Neural progenitor cell (in vitro differentiated cells): ENCODE measurements around the gene PPP1R3G. TPM values are rescaled to one million over a fixed set of nuclear protein-coding genes. Genes with fewer than 3 reads are reported as not detected.

ENCODE experiments used
- DNase-seq: peaks from one replicate; pipeline ENCODE4 v3.0.0-alpha.2; 2016; ENCODE audit warnings: low spot score
- H2AFZ ChIP-seq: fragments of 200-600 bp; sonication (generic); replicated peaks from 2 replicates; pipeline ENCODE4 v1.6.1; 2016; ENCODE audit warnings: antibody characterized with exemption
- H3F3A ChIP-seq: fragments of 200-600 bp; sonication (generic); 2 replicates; pipeline ENCODE4 v1.6.1; 2016; ENCODE audit warnings: antibody characterized with exemption, low read depth
- H3K27ac ChIP-seq: fragments of 200-600 bp; sonication (generic); 2 replicates; pipeline ENCODE4 v1.5.1; 2016; ENCODE audit warnings: mild to moderate bottlenecking
- H3K27me3 ChIP-seq: fragments of 200-600 bp; sonication (generic); 2 replicates; pipeline ENCODE4 v1.6.1; 2016; ENCODE audit warnings: mild to moderate bottlenecking, moderate library complexity
- H3K36me3 ChIP-seq: fragments of 200-600 bp; sonication (generic); 2 replicates; pipeline ENCODE4 v1.5.1; 2016
- H3K4me1 ChIP-seq: fragments of 200-600 bp; sonication (generic); 2 replicates; pipeline ENCODE4 v1.6.1; 2016; ENCODE audit warnings: mixed run types
- H3K4me2 ChIP-seq: fragments of 200-600 bp; sonication (generic); 2 replicates; pipeline ENCODE4 v1.6.1; 2016
- H3K4me3 ChIP-seq: fragments of 200-600 bp; sonication (generic); 2 replicates; pipeline ENCODE4 v1.5.1; 2016
- H3K79me2 ChIP-seq: fragments of 200-600 bp; sonication (generic); 2 replicates; pipeline ENCODE4 v1.6.1; 2016; ENCODE audit warnings: low read depth
- H3K9ac ChIP-seq: fragments of 200-600 bp; sonication (generic); 2 replicates; pipeline ENCODE4 v1.6.1; 2016
- H3K9me3 ChIP-seq: fragments of 200-600 bp; sonication (generic); 2 replicates; pipeline ENCODE4 v1.5.1; 2016; ENCODE audit warnings: low read depth
- H4K20me1 ChIP-seq: fragments of 200-600 bp; sonication (generic); 2 replicates; pipeline ENCODE4 v1.6.1; 2016; ENCODE audit warnings: low read depth
- H3K27ac Mint-ChIP-seq: 3 replicates; pipeline ENCODE4 v1.8.0; 2021; ENCODE audit warnings: mixed read lengths
- H3K27me3 Mint-ChIP-seq: 2 replicates; pipeline ENCODE4 v1.8.0; 2022; ENCODE audit warnings: low read depth, mild to moderate bottlenecking, inconsistent platforms, moderate library complexity, mixed read lengths; ENCODE audit not compliant: insufficient read depth
- H3K36me3 Mint-ChIP-seq: 3 replicates; pipeline ENCODE4 v1.8.0; 2021; ENCODE audit warnings: mixed read lengths
- H3K4me1 Mint-ChIP-seq: 3 replicates; pipeline ENCODE4 v1.8.0; 2021; ENCODE audit warnings: mixed read lengths
- H3K4me3 Mint-ChIP-seq: 3 replicates; pipeline ENCODE4 v1.8.0; 2021; ENCODE audit warnings: mild to moderate bottlenecking, moderate library complexity, mixed read lengths
- H3K9me3 Mint-ChIP-seq: 3 replicates; pipeline ENCODE4 v1.8.0; 2020; ENCODE audit warnings: mixed read lengths
- EZH2 ChIP-seq: fragments of 200-600 bp; sonication (generic); IDR thresholded peaks from 2 replicates; pipeline ENCODE4 v1.6.1; 2017; ENCODE audit warnings: antibody characterized with exemption, mild to moderate bottlenecking, moderate library complexity
- EZH2phosphoT487 ChIP-seq: fragments of 200-600 bp; sonication (generic); IDR thresholded peaks from 2 replicates; pipeline ENCODE4 v1.6.1; 2017; ENCODE audit warnings: antibody characterized with exemption
- total RNA-seq: library from RNA; depleted of rRNA; stranded (reverse); fragments of >200 nt; gene quantifications from 2 replicates; pipeline ENCODE4 v1.2.3, GENCODE V29; 2015; ENCODE audit warnings: low replicate concordance
- TF ChIP-seq, protein P1 (sequence below): fragments of 200-600 bp; sonication (generic); IDR thresholded peaks from 2 replicates; pipeline ENCODE4 v1.5.1; 2017; ENCODE audit warnings: antibody characterized with exemption, mild to moderate bottlenecking

PPP1R3G gene
- total RNA-seq, 1 donor from 2014 or later: 0.36 TPM

DNA sequence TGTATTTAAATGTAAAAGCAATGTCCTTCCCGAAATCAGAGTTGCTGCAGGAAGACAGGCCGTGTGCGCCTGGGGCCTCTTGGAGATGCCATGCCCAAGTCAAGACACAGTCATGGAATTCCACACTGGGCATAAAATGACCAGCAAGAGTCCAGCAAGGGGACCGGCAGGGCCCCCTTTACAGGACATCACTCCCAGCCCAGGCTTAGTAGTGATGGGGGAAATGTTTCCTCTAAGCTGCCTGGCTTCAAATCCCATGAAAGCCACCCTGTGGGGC is 1.9 kb upstream of the PPP1R3G start:
- H3K4me1 ChIP-seq: peaks cover 20% of the 10 kb centered on the region
- H3K27me3 ChIP-seq: peaks cover 72% of the 10 kb centered on the region
- H3K27me3 Mint-ChIP-seq: peaks cover 18% of the 10 kb centered on the region
- peaks cover 4% of the 10 kb centered on the region for H3K9me3 Mint-ChIP-seq
- H3K4me2 ChIP-seq: no peak overlapping the region
- H3K4me3 ChIP-seq: no peak overlapping the region
- H3K79me2 ChIP-seq: no peaks in the 10 kb centered on the region
- H3K27ac Mint-ChIP-seq: no peak overlapping the region
- peaks cover 7% of the 10 kb centered on the region for H3F3A ChIP-seq
- no peaks in the 10 kb centered on the region for H3K36me3 ChIP-seq
- no peak overlapping the region for H3K27ac ChIP-seq
- peaks cover 5% of the 10 kb centered on the region for H4K20me1 ChIP-seq
- H3K9ac ChIP-seq: no peak overlapping the region
- no peak for DNase-seq
- H3K36me3 Mint-ChIP-seq: no peaks in the 10 kb centered on the region
- H3K4me3 Mint-ChIP-seq: peak overlapping the region; percentile 77
- TF ChIP-seq EZH2phosphoT487 (no peak), EZH2 (no peak)
- TF ChIP-seq, protein P1, sequence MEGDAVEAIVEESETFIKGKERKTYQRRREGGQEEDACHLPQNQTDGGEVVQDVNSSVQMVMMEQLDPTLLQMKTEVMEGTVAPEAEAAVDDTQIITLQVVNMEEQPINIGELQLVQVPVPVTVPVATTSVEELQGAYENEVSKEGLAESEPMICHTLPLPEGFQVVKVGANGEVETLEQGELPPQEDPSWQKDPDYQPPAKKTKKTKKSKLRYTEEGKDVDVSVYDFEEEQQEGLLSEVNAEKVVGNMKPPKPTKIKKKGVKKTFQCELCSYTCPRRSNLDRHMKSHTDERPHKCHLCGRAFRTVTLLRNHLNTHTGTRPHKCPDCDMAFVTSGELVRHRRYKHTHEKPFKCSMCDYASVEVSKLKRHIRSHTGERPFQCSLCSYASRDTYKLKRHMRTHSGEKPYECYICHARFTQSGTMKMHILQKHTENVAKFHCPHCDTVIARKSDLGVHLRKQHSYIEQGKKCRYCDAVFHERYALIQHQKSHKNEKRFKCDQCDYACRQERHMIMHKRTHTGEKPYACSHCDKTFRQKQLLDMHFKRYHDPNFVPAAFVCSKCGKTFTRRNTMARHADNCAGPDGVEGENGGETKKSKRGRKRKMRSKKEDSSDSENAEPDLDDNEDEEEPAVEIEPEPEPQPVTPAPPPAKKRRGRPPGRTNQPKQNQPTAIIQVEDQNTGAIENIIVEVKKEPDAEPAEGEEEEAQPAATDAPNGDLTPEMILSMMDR: no peak
- H2AFZ ChIP-seq: no peak overlapping the region
- H3K9me3 ChIP-seq: no peaks in the 10 kb centered on the region
- peaks cover 18% of the 10 kb centered on the region for H3K4me1 Mint-ChIP-seq

DNA sequence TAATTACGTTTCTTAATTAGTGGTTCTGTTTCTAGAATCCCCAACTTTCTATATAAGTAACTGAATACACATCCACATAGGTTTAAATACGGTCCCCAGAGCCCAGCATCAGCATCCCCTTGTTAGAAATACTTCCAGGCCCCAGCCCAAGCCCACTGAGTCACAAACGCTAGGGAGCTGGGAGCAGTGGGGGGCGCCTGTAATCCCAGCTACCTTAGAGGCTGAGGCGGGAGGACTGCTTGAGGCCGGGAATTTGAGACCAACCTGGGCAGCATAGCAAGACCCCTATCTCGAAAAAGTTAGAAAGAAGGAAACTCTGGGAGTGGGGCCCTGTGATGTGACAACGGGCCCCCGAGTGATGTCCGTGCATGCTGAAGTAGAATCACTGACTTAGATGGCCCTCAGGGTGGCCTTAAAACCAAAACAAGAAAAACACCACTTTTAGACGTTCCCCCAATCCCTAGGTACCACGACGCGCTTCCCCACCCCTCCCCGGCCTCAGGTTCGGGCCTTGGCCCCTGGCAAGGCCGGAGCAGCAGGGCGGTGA is 1.3 kb upstream of the PPP1R3G start:
- H4K20me1 ChIP-seq: peaks cover 5% of the 10 kb centered on the region
- H3K36me3 ChIP-seq: no peaks in the 10 kb centered on the region
- H3K79me2 ChIP-seq: no peaks in the 10 kb centered on the region
- no peak overlapping the region for H2AFZ ChIP-seq
- peak overlapping the region; percentile 85 for H3K4me2 ChIP-seq
- H3K27ac Mint-ChIP-seq: no peak overlapping the region
- H3K4me3 Mint-ChIP-seq: peak overlapping the region; percentile 77
- peaks cover 4% of the 10 kb centered on the region for H3K9me3 Mint-ChIP-seq
- H3F3A ChIP-seq: peaks cover 7% of the 10 kb centered on the region
- peak; percentile 20 for DNase-seq
- no peak for TF ChIP-seq EZH2phosphoT487
- TF ChIP-seq, protein P1: no peak
- TF ChIP-seq EZH2: no peak
- H3K9me3 ChIP-seq: no peaks in the 10 kb centered on the region
- H3K27me3 ChIP-seq: peaks cover 78% of the 10 kb centered on the region
- no peak overlapping the region for H3K27ac ChIP-seq
- H3K4me1 Mint-ChIP-seq: peaks cover 18% of the 10 kb centered on the region
- peaks cover 18% of the 10 kb centered on the region for H3K27me3 Mint-ChIP-seq
- peaks cover 20% of the 10 kb centered on the region for H3K4me1 ChIP-seq
- peak overlapping the region; percentile 57 for H3K4me3 ChIP-seq
- H3K9ac ChIP-seq: no peak overlapping the region
- no peaks in the 10 kb centered on the region for H3K36me3 Mint-ChIP-seq

DNA sequence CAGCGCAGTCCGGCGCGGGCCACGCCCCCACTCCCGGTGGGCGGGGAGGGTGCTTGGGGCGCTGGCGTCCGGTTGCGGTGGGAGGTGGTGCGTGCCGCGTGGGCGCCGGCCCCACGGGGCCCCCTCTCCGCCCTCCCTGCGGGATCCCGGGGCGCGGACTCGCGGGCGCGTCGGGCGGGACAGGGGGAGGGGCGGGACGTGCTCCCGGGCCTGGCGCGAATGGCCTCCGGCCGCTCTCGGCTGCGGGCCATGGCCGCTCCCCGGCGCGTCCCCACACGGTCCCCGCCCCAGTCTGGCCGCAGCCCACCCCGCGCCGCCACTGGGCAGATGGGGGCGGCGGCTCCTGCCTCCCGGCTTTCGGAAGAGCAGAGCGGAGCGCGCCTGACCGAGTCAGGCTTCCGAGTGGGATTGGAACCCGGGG is 771 bp upstream of the PPP1R3G start:
- Mint-ChIP-seq H3K27ac (no peak overlapping the region), H3K9me3 (peaks cover 2% of the 10 kb centered on the region), H3K36me3 (no peaks in the 10 kb centered on the region), H3K4me3 (peak overlapping the region; percentile 89), H3K27me3 (peaks cover 18% of the 10 kb centered on the region), H3K4me1 (peaks cover 18% of the 10 kb centered on the region)
- peak; percentile 56 for DNase-seq
- Histone ChIP-seq H3K9ac (no peak overlapping the region), H4K20me1 (peaks cover 5% of the 10 kb centered on the region), H3K4me3 (peak overlapping the region; percentile 57), H3K4me2 (peak overlapping the region; percentile 85), H3K27me3 (peaks cover 83% of the 10 kb centered on the region), H2AFZ (peak overlapping the region; percentile 92), H3K9me3 (no peaks in the 10 kb centered on the region), H3K79me2 (no peaks in the 10 kb centered on the region), H3K4me1 (peaks cover 20% of the 10 kb centered on the region), H3K36me3 (no peaks in the 10 kb centered on the region), H3K27ac (no peak overlapping the region), H3F3A (peaks cover 7% of the 10 kb centered on the region)
- TF ChIP-seq EZH2phosphoT487: no peak
- TF ChIP-seq, protein P1: no peak
- no peak for TF ChIP-seq EZH2
